NK-92 (cell line): Measurements from ENCODE around the gene EIF4G3.
"Not testable (repeated sequence)": the region's sequence is repeated elsewhere in the genome, so short reads cannot be mapped to it uniquely, and the experiment has no call there.

ENCODE experiments used
- DNase-seq: peaks from one replicate; lab custom pipeline; 2025; ENCODE audit not compliant: unreplicated experiment; lab: John Stamatoyannopoulos, UW

The EIF4G3 gene, protein sequence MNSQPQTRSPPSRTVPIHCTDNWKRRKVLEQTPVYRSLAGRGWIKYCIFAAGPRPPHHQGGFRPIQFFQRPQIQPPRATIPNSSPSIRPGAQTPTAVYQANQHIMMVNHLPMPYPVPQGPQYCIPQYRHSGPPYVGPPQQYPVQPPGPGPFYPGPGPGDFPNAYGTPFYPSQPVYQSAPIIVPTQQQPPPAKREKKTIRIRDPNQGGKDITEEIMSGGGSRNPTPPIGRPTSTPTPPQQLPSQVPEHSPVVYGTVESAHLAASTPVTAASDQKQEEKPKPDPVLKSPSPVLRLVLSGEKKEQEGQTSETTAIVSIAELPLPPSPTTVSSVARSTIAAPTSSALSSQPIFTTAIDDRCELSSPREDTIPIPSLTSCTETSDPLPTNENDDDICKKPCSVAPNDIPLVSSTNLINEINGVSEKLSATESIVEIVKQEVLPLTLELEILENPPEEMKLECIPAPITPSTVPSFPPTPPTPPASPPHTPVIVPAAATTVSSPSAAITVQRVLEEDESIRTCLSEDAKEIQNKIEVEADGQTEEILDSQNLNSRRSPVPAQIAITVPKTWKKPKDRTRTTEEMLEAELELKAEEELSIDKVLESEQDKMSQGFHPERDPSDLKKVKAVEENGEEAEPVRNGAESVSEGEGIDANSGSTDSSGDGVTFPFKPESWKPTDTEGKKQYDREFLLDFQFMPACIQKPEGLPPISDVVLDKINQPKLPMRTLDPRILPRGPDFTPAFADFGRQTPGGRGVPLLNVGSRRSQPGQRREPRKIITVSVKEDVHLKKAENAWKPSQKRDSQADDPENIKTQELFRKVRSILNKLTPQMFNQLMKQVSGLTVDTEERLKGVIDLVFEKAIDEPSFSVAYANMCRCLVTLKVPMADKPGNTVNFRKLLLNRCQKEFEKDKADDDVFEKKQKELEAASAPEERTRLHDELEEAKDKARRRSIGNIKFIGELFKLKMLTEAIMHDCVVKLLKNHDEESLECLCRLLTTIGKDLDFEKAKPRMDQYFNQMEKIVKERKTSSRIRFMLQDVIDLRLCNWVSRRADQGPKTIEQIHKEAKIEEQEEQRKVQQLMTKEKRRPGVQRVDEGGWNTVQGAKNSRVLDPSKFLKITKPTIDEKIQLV (N-terminal part only)

GRCh38 chr1:21176586-21177555 lies at the start of gene EIF4G3:
Gene EIF4G3, minus strand, starts transcription at chr1:21176897. Its CDS starts 174,155 bp downstream, at chr1:21002742.
- DNase-seq: peak; percentile 87

DNA sequence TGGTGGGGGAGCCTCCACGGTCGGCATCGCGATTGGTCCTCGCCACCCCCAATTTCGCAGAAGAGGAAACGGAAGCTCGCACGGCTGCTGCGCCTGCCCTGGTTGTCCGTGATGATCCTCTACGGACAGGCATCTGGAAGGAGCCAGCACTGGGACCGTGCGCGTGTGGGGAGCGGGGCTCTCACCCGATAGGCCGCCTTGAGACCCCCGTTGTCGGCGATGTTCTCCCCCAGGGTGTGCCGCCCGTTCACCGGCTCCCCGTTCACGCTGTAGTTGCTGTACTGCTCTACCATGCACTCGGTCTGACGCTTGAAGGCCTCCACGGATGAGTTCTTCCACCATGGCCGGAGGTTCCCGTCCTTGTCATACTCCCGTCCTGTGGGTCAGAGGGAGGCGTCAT lies 48.4 kb upstream of the EIF4G3 start:
- DNase-seq: no peak

- no peak for DNase-seq
Observed at GRCh38 chr1:21220815-21221214, 44.1 kb upstream of the EIF4G3 start.

- DNase-seq: no peak
Observed at GRCh38 chr1:21219674-21220073, 43.0 kb upstream of the EIF4G3 start.

- DNase-seq: no peak
Observed at GRCh38 chr1:21217812-21218596, 41.3 kb upstream of the EIF4G3 start.

GRCh38 chr1:21216835-21217811 lies 40.4 kb upstream of the EIF4G3 start:
- DNase-seq: no peak

GRCh38 chr1:21212126-21212525 lies 35.4 kb upstream of the EIF4G3 start:
- no peak for DNase-seq

DNA sequence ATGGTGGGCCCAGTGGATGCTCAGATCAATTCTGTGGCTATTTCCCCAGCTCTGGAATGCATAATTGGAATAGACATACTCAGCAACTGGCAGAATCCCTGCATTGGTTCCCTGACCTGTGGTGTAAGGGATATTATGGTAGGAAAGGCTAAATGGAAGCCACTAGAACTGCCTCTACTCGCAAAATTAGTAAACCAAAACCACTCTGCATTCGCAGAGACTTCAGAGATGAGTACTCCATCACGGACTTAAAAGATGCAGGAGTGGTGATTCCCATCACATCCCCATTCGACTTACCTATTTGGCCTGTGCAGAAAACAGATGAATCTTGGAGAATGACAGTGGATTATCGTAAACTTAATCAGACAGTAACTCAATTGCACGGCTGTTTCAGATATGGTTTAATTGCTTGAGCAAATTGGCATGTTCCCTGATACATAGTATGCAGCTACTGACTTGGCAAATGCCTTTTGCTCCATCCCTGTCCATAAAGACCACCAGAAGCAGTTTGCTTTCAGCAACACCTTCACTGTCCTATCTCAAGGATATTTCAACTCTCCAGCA lies 31.5 kb upstream of the EIF4G3 start:
- DNase-seq: not testable (repeated sequence)

- no peak for DNase-seq
Observed at GRCh38 chr1:21206117-21206516, 29.4 kb upstream of the EIF4G3 start.

DNA sequence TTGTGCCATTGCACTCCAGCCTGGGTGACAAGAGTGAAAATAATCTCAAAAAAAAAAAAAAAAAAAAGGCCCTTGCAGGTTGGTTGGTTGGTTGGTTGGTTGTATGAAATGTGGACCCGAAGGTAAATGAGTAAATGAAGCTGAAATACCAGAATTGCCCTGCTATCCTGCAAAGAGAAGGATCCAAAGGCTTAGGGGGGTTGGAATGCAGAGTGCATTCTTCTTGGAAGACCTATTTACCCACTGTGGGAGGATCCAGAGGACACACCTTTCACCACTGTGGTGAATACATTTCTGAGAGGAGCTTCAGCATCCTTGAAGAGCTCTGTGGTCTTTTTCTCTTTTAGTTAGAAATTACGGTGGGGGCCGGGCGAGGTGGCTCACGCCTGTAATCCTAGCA lies 28.7 kb upstream of the EIF4G3 start:
- no peak for DNase-seq

- no peak for DNase-seq
Observed at GRCh38 chr1:21201650-21202049, 25.0 kb upstream of the EIF4G3 start.

GRCh38 chr1:21201238-21201637 lies 24.5 kb upstream of the EIF4G3 start:
- not testable (repeated sequence) for DNase-seq

DNA sequence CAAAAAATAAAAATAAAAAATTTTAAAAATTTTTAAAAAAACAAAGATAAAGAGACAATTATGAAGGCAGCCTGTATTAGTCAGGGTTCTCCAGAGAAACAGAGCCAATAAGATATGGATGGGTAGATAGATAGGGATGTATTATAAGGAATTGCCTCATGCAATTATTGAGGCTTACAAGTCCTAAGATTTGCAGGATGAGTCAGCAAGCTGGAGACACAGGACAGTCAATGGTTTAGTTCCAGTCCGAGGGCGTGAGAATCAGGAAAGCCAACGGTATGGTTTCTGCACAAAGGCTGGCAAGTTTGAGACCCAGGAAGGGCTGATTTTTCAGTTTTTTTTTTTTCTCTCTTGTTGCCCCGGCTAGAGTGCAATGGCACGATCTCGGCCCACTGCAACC lies 24.1 kb upstream of the EIF4G3 start:
- DNase-seq: no peak

DNA sequence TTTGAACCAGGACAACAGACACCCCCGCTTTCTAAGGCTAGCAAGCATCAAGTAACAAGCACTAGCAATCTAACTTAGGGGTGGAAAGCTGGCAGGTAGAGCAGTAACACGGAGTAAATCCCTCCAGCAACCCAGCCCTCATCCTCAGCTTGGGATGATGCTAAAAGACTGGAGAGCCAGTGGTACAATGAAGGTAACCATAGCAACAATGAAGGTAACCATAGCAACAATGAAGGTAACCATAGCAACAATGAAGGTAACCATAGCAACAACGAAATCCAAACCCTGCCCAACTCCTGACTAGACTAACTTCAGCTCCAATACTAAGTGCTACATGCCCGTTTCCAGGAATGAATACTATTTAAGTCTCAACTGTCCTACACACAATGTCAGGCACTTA lies 22.2 kb upstream of the EIF4G3 start:
- no peak for DNase-seq

GRCh38 chr1:21192871-21193270 lies 16.2 kb upstream of the EIF4G3 start:
- no peak for DNase-seq

DNA sequence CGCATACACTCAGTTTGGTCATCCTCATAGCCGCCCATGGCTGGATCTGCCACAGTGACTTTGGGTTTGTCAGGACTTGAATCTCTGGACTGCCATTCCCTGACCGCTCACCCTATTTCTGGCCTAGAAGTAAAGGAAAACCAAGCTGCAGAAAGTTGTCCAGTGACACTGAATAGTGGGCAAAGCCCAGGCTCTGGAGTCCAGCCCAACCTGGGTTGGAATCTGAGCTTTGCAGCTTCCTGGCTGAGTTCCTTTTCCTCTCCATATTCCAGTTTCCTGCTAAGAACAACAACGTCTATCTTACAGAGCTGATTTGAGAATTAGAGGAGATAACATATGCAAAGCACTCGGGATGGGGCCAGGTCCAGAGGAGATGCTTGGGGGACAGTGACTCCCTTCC lies 15.6 kb upstream of the EIF4G3 start:
- no peak for DNase-seq

GRCh38 chr1:21190771-21191170 lies 14.1 kb upstream of the EIF4G3 start:
- not testable (repeated sequence) for DNase-seq

DNA sequence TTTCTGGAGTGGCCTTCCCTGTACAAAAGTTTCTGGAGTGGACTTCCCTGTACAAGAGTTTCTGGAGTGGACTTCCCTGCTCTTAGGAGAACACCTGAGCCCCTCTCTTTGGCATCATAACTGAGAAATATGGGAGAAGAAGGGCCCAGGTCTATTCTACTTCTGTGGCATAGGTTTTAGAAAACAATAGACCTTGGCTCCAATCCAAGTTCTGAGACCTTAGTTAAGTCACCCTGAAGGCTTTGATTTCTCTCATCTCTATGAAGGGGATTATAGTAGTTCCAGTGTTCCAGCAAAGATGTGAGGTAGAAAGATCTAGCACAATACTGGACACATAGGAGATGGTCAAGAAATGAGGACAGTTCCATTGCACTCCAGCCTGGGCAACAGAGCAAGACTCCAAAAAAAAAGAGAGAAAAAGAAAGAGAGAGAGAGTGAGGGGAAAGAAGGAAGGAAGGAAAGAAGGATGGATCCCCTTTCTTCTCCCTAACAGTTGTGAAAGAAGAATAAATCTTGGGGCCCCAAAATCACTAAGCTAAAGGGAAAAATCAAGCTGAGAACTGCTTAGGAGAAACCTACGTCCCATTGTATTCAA lies 13.3 kb upstream of the EIF4G3 start:
- DNase-seq: no peak
